ENCODE results near the gene SPDL1.

GRCh38 chr5:169602535-169602934, 19.0 kb downstream of the SPDL1 start:
- no peak for TF ChIP-seq CTCF (IDR thresholded peaks at IDR 0.05)
- TF ChIP-seq POLR2A (IDR thresholded peaks at IDR 0.05) = no peak
